ENCODE measurements around the gene GLRX5. TPM values are rescaled to one million over a fixed set of nuclear protein-coding genes. Genes with fewer than 3 reads are reported as not detected.

GLRX5 gene
- total RNA-seq (10 to 100 TPM; 46.9 to 97.6 (median 57.0) TPM), polyA plus RNA-seq (10 to 100 TPM; 65.5 to 98.7 (median 68.4) TPM)
- long read RNA-seq, donor 1, transcript GLRX5-201 (2 exons, 1,564 nt): major isoform, 45 of 49 reads
- long read RNA-seq, donor 1, partial matches to known transcripts: 4 of 49 reads
- long read RNA-seq, donor 1, other reads (novel, unspliced or antisense): 0 of 49 reads
- long read RNA-seq, donor 2, transcript GLRX5-201 (2 exons, 1,564 nt): major isoform, 160 of 161 reads
- long read RNA-seq, donor 2, partial matches to known transcripts: 0 of 161 reads
- long read RNA-seq, donor 2, other reads (novel, unspliced or antisense): 1 of 161 reads

- peaks cover 0 to 5% of the 10 kb centered on the region in 2 donors for H3K36me3 ChIP-seq (ENCODE audit: insufficient read depth in 1 of 2, low read depth in 1 of 2)
- no peaks in the 10 kb centered on the region for H3K27me3 ChIP-seq (ENCODE audit: insufficient read depth in 3 of 3, low read length in 2 of 3)
- DNase-seq (peak; percentile 97 to 99), ATAC-seq (peak; percentile 92 to 95 (median 95))
- intact Hi-C loops (cut with DNase I): loop anchor here in 1 of 2 donors (10.0 kb wide), 1 partner anchor 380 kb away; the partner anchor contains the start of gene DICER1
- no peak for TF ChIP-seq CTCF (IDR thresholded peaks at IDR 0.05)
- H3K4me1 ChIP-seq: peaks cover 74% of the 10 kb centered on the region
- 0% methylated on average over 89 to 97 of the region's 97 CpGs for WGBS, 3 donors
- peak within 1 kb of the TSS; percentile 96 for H3K4me3 ChIP-seq
- H3K27ac ChIP-seq: peak within 1 kb of the TSS; percentile 87
- no peaks in the 10 kb centered on the region for H3K9me3 ChIP-seq
Observed at GRCh38 chr14:95534299-95535225, at the start of gene GLRX5. Gene GLRX5, plus strand, starts transcription at chr14:95535050. Its CDS starts 40 bp downstream, at chr14:95535090.

- Histone ChIP-seq H3K27ac (no peak overlapping the region), H3K4me3 (no peak overlapping the region), H3K36me3 (ENCODE audit: insufficient read depth in 1 of 2, low read depth in 1 of 2) (no peaks in the 10 kb centered on the region), H3K9me3 (no peaks in the 10 kb centered on the region), H3K27me3 (ENCODE audit: insufficient read depth in 3 of 3, low read length in 2 of 3) (no peaks in the 10 kb centered on the region), H3K4me1 (peaks cover 26% of the 10 kb centered on the region)
- no peak for DNase-seq
- intact Hi-C loops (cut with DNase I): no loop called here
- no peak for ATAC-seq
- TF ChIP-seq CTCF (IDR thresholded peaks at IDR 0.05): no peak
- WGBS, 3 donors: 84 to 91% (median 88%) methylated on average over 7 of the region's 7 CpGs
Observed at GRCh38 chr14:95485222-95485819, 49.5 kb upstream of the GLRX5 start.

- intact Hi-C loops (cut with DNase I): no loop called here
- Histone ChIP-seq H3K9me3 (no peaks in the 10 kb centered on the region), H3K36me3 (ENCODE audit: insufficient read depth in 1 of 2, low read depth in 1 of 2) (no peaks in the 10 kb centered on the region), H3K4me3 (no peak overlapping the region), H3K4me1 (peaks cover 38% of the 10 kb centered on the region), H3K27me3 (ENCODE audit: insufficient read depth in 3 of 3, low read length in 2 of 3) (no peaks in the 10 kb centered on the region), H3K27ac (no peak overlapping the region)
- 85 to 89% (median 85%) methylated on average over 15 of the region's 15 CpGs for WGBS, 3 donors
- TF ChIP-seq CTCF (IDR thresholded peaks at IDR 0.05): no peak
- DNase-seq: no peak
- ATAC-seq: no peak
Observed at GRCh38 chr14:95486875-95487668, 47.8 kb upstream of the GLRX5 start.

GRCh38 chr14:95487669-95488084 is 47.2 kb upstream of the GLRX5 start:
- intact Hi-C loops (cut with DNase I): no loop called here
- DNase-seq: no peak
- H3K27me3 ChIP-seq (ENCODE audit: insufficient read depth in 3 of 3, low read length in 2 of 3): no peaks in the 10 kb centered on the region
- 73 to 86% (median 82%) methylated on average over 3 of the region's 3 CpGs for WGBS, 3 donors
- H3K36me3 ChIP-seq (ENCODE audit: insufficient read depth in 1 of 2, low read depth in 1 of 2): no peaks in the 10 kb centered on the region
- no peak overlapping the region for H3K27ac ChIP-seq
- peaks cover 37% of the 10 kb centered on the region for H3K4me1 ChIP-seq
- ATAC-seq: no peak
- H3K9me3 ChIP-seq: no peaks in the 10 kb centered on the region
- no peak for TF ChIP-seq CTCF (IDR thresholded peaks at IDR 0.05)
- no peak overlapping the region for H3K4me3 ChIP-seq
